ENCODE measurements around the gene GLA. TPM values are rescaled to one million over a fixed set of nuclear protein-coding genes. Genes with fewer than 3 reads are reported as not detected.

GLA gene
- total RNA-seq, 2 donors from 2014 or later: 6.2 to 7.6 TPM

GRCh38 chrX:101385026-101385684 lies 22.6 kb downstream of the GLA start:
- ATAC-seq (no peak), DNase-seq (no peak)
- intact Hi-C loops (cut with DNase I): no loop called here
- no peak overlapping the region for H3K27ac ChIP-seq
- no peak overlapping the region for H3K4me3 ChIP-seq
- no peaks in the 10 kb centered on the region for H3K36me3 ChIP-seq (replicated peaks in 1 of 2; ENCODE audit: insufficient read depth in 1 of 2, low read depth in 2 of 2)
- H3K9me3 ChIP-seq: no peaks in the 10 kb centered on the region
- no peaks in the 10 kb centered on the region for H3K4me1 ChIP-seq
- no peaks in the 10 kb centered on the region for H3K27me3 ChIP-seq
- TF ChIP-seq CTCF (IDR thresholded peaks at IDR 0.05) (no peak), POLR2A (IDR thresholded peaks at IDR 0.05) (no peak)
- 79 to 81% methylated on average over 7 of the region's 7 CpGs for WGBS, 2 donors

- no peaks in the 10 kb centered on the region for H3K27me3 ChIP-seq
- intact Hi-C loops (cut with DNase I): no loop called here
- 47 to 70% methylated on average over 4 of the region's 4 CpGs for WGBS, 2 donors
- no peak overlapping the region for H3K27ac ChIP-seq
- no peak for DNase-seq
- no peaks in the 10 kb centered on the region for H3K9me3 ChIP-seq
- no peak for TF ChIP-seq CTCF (IDR thresholded peaks at IDR 0.05)
- TF ChIP-seq POLR2A (IDR thresholded peaks at IDR 0.05): no peak
- no peak overlapping the region for H3K4me3 ChIP-seq
- H3K4me1 ChIP-seq: no peaks in the 10 kb centered on the region
- ATAC-seq: no peak
- no peaks in the 10 kb centered on the region for H3K36me3 ChIP-seq (replicated peaks in 1 of 2; ENCODE audit: insufficient read depth in 1 of 2, low read depth in 2 of 2)
Measured at GRCh38 chrX:101383679-101384205, 24.0 kb downstream of the GLA start.

- no peaks in the 10 kb centered on the region for H3K4me1 ChIP-seq
Measured at GRCh38 chrX:101377547-101377946, 30.2 kb downstream of the GLA start.

GRCh38 chrX:101370888-101371504 lies 36.7 kb downstream of the GLA start:
- Histone ChIP-seq H3K27ac (no peak overlapping the region), H3K27me3 (no peaks in the 10 kb centered on the region), H3K36me3 (replicated peaks in 1 of 2; ENCODE audit: insufficient read depth in 1 of 2, low read depth in 2 of 2) (no peaks in the 10 kb centered on the region), H3K4me3 (no peak overlapping the region), H3K4me1 (no peaks in the 10 kb centered on the region), H3K9me3 (no peaks in the 10 kb centered on the region)
- DNase-seq (no peak), ATAC-seq (no peak)
- 46 to 75% methylated on average over 3 of the region's 3 CpGs for WGBS, 2 donors
- intact Hi-C loops (cut with DNase I): no loop called here
- no peak for TF ChIP-seq POLR2A (IDR thresholded peaks at IDR 0.05)
- TF ChIP-seq CTCF (IDR thresholded peaks at IDR 0.05): no peak

More at GRCh38 chrX:101377547-101377946, 30.2 kb downstream of the GLA start:
- Histone ChIP-seq H3K27me3 (no peaks in the 10 kb centered on the region), H3K9me3 (no peaks in the 10 kb centered on the region), H3K36me3 (replicated peaks in 1 of 2; ENCODE audit: insufficient read depth in 1 of 2, low read depth in 2 of 2) (no peaks in the 10 kb centered on the region), H3K27ac (no peak overlapping the region), H3K4me3 (no peak overlapping the region)
- intact Hi-C loops (cut with DNase I): no loop called here
- WGBS, 2 donors: 71 to 80% methylated on average over 1 of the region's 1 CpG
- TF ChIP-seq CTCF (IDR thresholded peaks at IDR 0.05) (no peak), POLR2A (IDR thresholded peaks at IDR 0.05) (no peak)
- no peak for DNase-seq
- ATAC-seq: no peak
